Activated CD8-positive, alpha-beta memory T cell treated with anti-CD3 and anti-CD28 coated beads for 36 hours (primary cell): Measurements from ENCODE around the gene ADGRG1. TPM values are rescaled to one million over a fixed set of nuclear protein-coding genes. Genes with fewer than 3 reads are reported as not detected.

Experiments used
- CTCF ChIA-PET: fragments of 350-600 bp; sonication (Branson Sonifier 250); formaldehyde crosslinking; loops from one replicate; lab custom pipeline; 2021; ENCODE audit warnings: antibody characterized with exemption; lab: Charles Lee
- POLR2A ChIA-PET: fragments of 350-600 bp; sonication (Branson Sonifier 250); formaldehyde crosslinking; loops from one replicate; lab custom pipeline; 2021; ENCODE audit warnings: antibody characterized with exemption; lab: Charles Lee
- total RNA-seq, 2 experiments: library from RNA; stranded (reverse); gene quantifications; one replicate each; pipeline ENCODE4 v1.2.3, GENCODE V29; 2021

Gene ADGRG1
- total RNA-seq, 2 experiments from 2014 or later: 21.0 to 23.0 TPM

DNA sequence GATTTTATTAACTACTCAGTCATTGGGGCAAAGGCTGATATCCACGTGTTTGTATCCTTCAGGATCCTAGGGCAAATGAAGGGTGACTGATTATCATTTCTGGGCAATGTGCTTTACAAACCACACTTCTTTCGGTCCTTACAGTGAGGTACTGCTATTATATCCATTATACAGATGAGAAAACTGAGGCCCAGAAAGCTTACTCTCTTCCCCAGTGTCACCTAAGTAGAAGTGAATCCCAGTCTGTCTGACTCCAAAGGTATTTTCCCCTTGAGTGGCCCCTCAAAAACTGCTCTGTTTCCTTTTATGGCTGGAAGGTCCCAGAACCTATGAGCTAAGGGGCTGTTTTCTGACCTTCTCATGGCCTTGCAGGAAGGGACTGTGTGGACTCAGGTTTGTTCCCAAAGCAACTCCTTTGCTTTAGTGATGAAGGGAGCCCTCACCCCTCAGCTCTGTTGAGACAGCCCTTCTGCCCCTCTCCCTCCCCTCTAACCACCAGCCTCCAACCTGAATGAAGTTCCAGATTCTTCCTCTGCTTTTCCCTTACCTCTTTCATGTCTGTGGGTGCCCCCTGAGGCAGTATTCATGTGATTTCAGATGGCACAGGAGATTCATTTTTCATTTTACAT, 27.4 kb upstream of the ADGRG1 start:
- ChIA-PET POLR2A (interaction anchor here (1.8 to 2.8 kb wide), 3 partner anchors 10 to 64 kb away, joined by 7 to 31 read pairs (median 22); no protein-coding TSS in a partner anchor), CTCF (interaction anchor here (0.6 to 6.5 kb wide), 11 partner anchors 10 to 1183 kb away, joined by 3 to 52 read pairs (median 6); partner anchors contain the start of gene ADGRG1)

DNA sequence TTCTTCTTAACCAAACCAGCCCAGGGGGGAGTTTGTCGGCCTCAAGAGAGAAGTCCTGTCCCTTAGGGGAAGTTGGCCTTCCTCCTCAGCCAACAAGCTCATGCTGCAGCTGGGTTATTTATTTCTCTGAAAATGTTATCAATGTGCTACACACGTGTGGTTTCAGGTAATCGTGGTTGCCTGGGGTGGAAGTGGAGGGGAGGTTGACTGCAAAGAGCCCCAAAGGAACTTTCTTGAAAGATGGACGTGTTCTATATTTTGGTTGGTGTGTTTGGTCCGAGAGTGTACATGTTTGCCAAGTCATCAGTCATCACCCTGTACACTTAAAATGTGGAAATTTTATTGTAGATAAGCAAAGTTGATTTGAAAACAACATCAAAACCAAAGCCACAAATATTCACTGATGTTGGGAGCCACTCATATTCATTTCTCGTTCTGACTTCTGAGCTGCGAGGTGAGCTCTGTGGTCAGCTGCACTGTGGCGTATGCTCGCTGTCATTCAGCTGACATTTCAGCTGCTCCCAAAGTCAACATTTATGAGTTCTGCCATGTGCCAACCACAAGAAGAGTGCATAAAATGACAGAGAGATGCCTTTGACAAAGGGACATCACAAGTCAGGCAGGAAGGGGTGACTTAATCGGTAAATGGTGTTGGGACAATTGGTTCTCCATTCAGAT, 26.5 kb upstream of the ADGRG1 start:
- CTCF ChIA-PET: interaction anchor here (0.9 to 6.5 kb wide), 10 partner anchors 9 to 398 kb away, joined by 3 to 52 read pairs (median 8); partner anchors contain the start of gene ADGRG1
- POLR2A ChIA-PET: interaction anchor here (1.0 to 2.8 kb wide), 5 partner anchors 9 to 64 kb away, joined by 3 to 31 read pairs (median 7); no protein-coding TSS in a partner anchor

DNA sequence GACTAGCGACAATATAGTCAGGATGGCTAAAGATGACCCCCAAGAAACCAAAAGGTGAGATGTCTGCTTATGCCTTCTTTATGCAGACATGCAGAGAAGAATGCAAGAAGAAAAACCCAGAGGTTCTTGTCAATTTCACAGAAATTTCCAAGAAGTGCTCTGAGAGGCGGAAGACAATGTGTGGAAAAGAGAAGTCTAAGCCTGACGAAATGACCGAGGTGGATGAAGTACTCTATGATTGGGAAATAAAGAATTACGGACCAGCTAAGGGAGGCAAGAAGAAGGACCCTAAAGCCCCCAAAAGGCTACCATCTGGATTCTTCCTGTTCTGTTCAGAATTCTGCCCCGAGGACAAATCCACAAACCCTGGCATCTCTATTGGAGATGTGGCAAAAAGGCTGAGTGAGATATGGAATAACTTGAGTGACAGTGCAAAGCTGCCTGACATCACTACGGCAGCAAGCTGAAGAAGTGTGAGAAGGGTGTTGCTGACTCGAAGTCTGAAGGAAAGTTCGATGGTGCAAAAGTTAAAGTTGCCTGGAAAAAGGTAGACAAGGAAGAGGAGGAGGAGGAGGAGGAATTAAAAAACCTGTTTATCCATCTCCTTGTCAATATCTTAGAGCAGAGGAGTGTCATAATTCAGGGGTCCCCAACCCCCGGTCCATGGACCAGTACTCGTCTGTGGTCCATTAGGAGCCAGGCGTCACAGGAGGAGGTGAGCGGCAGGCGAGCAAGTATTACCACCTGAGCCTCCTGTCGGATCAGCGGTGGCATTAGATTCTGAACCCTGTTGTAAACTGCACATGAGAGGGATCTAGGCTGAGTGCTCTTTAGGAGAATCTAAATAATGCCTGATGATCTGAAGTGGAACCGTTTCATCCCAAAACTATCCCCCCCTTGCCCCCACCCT, 25.1 kb upstream of the ADGRG1 start:
- CTCF ChIA-PET: interaction anchor here (1.0 to 6.5 kb wide), 4 partner anchors 12 to 45 kb away, joined by 3 to 49 read pairs (median 36); no protein-coding TSS in a partner anchor
- POLR2A ChIA-PET: interaction anchor here (2.8 kb wide), 1 partner anchor 12 kb away, joined by 31 read pairs; no protein-coding TSS in a partner anchor

- POLR2A ChIA-PET: no interaction called here
Observed at GRCh38 chr16:57604177-57604576, 24.3 kb upstream of the ADGRG1 start.

GRCh38 chr16:57606147-57606846, 22.1 kb upstream of the ADGRG1 start:
- ChIA-PET POLR2A (no interaction called here), CTCF (interaction anchor here (0.6 to 1.3 kb wide), 2 partner anchors 30 to 46 kb away, joined by 3 to 5 read pairs; no protein-coding TSS in a partner anchor)

More at GRCh38 chr16:57604177-57604576, 24.3 kb upstream of the ADGRG1 start:
- CTCF ChIA-PET: interaction anchor here (4.9 kb wide), 1 partner anchor 13 kb away, joined by 44 read pairs; no protein-coding TSS in a partner anchor

DNA sequence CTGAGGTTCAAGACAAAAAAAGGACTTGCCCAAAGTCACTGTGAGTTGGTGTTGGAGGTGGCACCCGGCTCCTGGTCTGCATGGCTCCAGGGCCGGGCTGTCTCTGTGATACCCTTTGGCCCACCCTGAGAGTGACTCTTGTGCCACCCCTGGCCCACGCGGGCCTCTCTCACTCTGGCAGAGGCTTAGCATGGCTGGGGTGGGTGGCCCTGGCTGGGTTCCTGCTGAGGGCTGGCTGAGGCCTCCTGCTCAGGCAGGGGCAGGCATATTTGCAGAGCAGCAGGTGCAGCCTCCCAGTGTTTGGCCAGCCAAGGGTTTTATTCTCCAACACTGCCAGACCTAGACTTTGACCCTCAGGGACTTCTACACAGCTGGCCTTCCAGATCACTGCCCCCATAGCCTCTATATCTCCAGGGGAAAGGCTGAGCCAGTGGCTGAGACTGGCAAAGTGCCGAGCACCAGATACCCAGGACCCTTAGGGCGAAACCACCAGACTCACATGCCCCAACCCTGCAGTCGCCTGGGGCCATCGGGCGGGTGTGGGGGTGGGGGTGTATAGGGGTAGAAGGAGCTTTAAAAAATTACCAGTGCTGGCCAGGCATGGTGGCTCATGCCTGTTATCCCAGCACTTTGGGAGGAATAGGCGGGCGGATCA, 21.5 kb upstream of the ADGRG1 start:
- POLR2A ChIA-PET: no interaction called here

DNA sequence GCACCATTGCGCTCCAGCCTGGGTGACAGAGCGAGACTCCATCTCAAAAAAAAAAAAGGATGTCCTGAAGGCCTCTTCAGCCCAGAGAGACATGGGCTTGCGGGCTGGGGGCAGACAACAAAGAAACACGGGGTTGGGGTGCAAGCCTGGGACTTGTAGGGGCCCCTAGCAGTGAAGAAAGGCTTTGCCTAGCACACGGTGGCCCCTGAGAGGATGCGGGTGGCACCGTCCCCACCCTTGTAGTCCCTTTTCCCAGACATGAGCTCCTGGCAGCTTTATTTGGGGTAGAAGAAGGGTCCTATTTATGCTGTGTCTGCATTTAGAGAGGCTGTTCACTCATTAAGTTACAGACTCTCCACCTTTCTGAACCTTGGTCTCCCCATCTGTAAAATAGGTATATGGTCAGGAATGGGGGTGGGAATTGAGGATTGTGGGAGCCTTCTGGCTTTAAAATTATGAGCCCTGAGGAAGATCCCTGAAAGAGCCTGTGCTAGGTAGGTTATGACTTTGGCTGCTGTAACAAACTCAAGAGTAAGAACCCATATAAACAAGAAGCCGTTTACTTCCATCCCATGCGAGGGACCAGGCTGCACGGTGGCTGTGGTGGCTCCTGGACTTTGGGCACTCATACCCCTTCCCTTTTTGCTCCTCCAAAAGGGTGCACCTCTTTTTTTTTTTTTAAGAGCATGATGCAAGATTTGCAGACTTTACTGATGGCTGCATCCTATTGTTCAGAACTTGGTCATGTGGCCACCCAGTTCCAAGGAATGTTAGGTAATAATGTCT, 20.6 kb upstream of the ADGRG1 start:
- ChIA-PET POLR2A (interaction anchor here (4.4 kb wide), 1 partner anchor 17 kb away, joined by 63 read pairs; no protein-coding TSS in a partner anchor), CTCF (interaction anchor here (0.9 to 4.7 kb wide), 5 partner anchors 15 to 202 kb away, joined by 3 to 55 read pairs (median 3); partner anchors contain the start of gene ADGRG1)

More for the DNA sequence above, 21.5 kb upstream of the ADGRG1 start:
- CTCF ChIA-PET: interaction anchor here (1.1 to 4.7 kb wide), 3 partner anchors 14 to 41 kb away, joined by 3 to 55 read pairs (median 5); no protein-coding TSS in a partner anchor

- CTCF ChIA-PET: interaction anchor here (0.9 to 4.7 kb wide), 6 partner anchors 17 to 202 kb away, joined by 3 to 57 read pairs (median 24); partner anchors contain the start of genes ADGRG1 and CCDC102A
- POLR2A ChIA-PET: interaction anchor here (3.8 to 4.4 kb wide), 2 partner anchors 17 to 71 kb away, joined by 25 to 63 read pairs; partner anchors contain the start of gene CCDC102A
Observed at GRCh38 chr16:57608462-57609113, 19.8 kb upstream of the ADGRG1 start.

DNA sequence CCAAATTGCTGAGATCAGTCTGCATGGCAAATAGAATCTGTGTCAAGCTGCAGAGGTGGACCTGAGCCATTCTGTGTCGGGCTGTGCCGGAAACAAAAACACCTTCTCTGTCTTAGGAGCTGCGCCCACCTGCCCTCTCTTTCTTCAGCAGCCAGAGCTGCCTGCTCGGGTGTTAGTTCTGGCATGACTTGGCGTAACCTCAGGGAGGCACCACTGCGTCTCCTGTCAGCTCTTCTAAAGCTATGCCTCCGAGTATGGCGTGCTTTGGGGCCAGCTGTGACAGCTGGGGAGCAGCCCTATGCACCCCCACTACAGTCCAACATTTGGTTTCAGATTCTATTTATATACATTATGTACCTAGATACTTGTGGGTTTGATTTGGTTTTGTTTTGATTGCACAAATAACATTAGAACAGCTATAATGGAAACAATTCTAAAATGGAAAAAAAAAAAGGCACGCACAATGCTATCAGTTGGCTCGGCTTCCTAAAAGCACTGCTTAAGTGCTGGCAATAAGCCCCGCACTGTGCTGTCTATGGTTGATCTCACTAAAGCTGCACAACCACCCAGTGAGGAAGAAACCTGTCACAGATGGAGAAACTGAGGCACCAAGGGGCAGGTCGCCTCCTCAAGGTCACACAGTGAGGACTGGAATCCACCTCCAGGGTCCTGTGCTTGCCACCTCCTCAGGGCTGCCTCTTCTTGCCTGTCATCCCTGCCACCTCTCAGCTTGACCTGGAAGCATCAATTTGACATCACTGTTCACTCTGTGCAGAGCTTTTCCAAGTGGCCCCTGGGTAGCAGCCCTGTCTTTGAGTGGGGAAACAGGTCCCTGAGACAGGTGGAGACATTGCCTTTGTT, 18.7 kb upstream of the ADGRG1 start:
- ChIA-PET POLR2A (interaction anchor here (0.6 to 4.4 kb wide), 5 partner anchors 8 to 72 kb away, joined by 4 to 63 read pairs (median 22); partner anchors contain the start of gene CCDC102A), CTCF (interaction anchor here (1.0 to 4.7 kb wide), 9 partner anchors 9 to 72 kb away, joined by 4 to 57 read pairs (median 20); partner anchors contain the start of genes ADGRG1 and CCDC102A)

- CTCF ChIA-PET: interaction anchor here (0.8 to 4.7 kb wide), 11 partner anchors 10 to 125 kb away, joined by 3 to 57 read pairs (median 7); partner anchors contain the start of genes ADGRG1 and CCDC102A
- POLR2A ChIA-PET: interaction anchor here (0.6 to 4.4 kb wide), 6 partner anchors 9 to 73 kb away, joined by 3 to 63 read pairs (median 13); partner anchors contain the start of gene CCDC102A
Observed at GRCh38 chr16:57610611-57611010, 17.8 kb upstream of the ADGRG1 start.

DNA sequence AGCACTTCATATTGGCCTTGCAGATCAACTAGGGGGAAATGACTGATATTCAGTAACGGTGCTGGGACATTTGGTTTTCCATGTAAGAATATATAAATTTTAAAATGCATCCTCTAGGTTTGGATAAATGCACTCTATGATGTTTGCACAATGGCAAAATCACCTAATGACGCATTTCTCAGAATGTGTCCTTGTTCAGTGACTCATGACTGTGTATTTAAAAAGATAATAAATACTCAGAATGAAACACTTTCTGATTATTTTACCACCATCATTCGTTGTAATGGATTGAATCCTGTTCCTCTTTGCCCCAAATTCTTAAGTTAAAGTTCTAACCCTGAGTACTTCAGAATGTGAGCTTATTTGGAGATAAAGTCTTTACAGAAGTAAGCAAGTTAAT, 17.2 kb upstream of the ADGRG1 start:
- ChIA-PET CTCF (interaction anchor here (0.8 to 4.7 kb wide), 10 partner anchors 11 to 124 kb away, joined by 3 to 57 read pairs (median 14); partner anchors contain the start of genes ADGRG1 and CCDC102A), POLR2A (interaction anchor here (0.7 to 4.4 kb wide), 6 partner anchors 9 to 74 kb away, joined by 3 to 63 read pairs (median 13); partner anchors contain the start of gene CCDC102A)

GRCh38 chr16:57611706-57612105, 16.7 kb upstream of the ADGRG1 start:
- ChIA-PET CTCF (interaction anchor here (1.5 to 4.7 kb wide), 6 partner anchors 11 to 123 kb away, joined by 3 to 57 read pairs (median 40); no protein-coding TSS in a partner anchor), POLR2A (interaction anchor here (0.7 to 4.4 kb wide), 4 partner anchors 10 to 74 kb away, joined by 3 to 63 read pairs (median 24); partner anchors contain the start of gene CCDC102A)

GRCh38 chr16:57612494-57612893, 15.9 kb upstream of the ADGRG1 start:
- POLR2A ChIA-PET: no interaction called here
- CTCF ChIA-PET: interaction anchor here (0.7 to 4.2 kb wide), 4 partner anchors 12 to 36 kb away, joined by 3 to 57 read pairs (median 40); no protein-coding TSS in a partner anchor

- POLR2A ChIA-PET: interaction anchor here (0.6 kb wide), 1 partner anchor 27 kb away, joined by 4 read pairs; no protein-coding TSS in a partner anchor
- CTCF ChIA-PET: interaction anchor here (1.3 to 2.1 kb wide), 2 partner anchors 10 to 38 kb away, joined by 4 to 6 read pairs; no protein-coding TSS in a partner anchor
Observed at GRCh38 chr16:57613514-57613913, 14.9 kb upstream of the ADGRG1 start.
